Suprapubic skin (tissue), 4 donors: ENCODE results near the gene CHIC2.

Experiments
- CTCF ChIP-seq, 2 donors: fragments of 200-600 bp in 1 of 2; fragments of 450-650 bp in 1 of 2; sonication (generic) in 1 of 2; IDR thresholded peaks; one replicate each; pipeline ENCODE4 v1.5.1; 2016 to 2019; ENCODE audit warnings: antibody characterized with exemption in 2 of 2, mild to moderate bottlenecking in 1 of 2, moderate library complexity in 1 of 2
- POLR2A ChIP-seq, 2 donors: fragments of 450-650 bp; IDR thresholded peaks; one replicate each; pipeline ENCODE4 v1.6.1; 2017; ENCODE audit warnings: antibody characterized with exemption in 2 of 2, mild to moderate bottlenecking in 2 of 2, moderate library complexity in 2 of 2
- POLR2AphosphoS5 ChIP-seq, 3 donors: sonication (generic); formaldehyde crosslinking; IDR thresholded peaks; one replicate each; pipeline ENCODE4 v1.6.1; 2017; ENCODE audit warnings: antibody characterized with exemption in 3 of 3

GRCh38 chr4:54107951-54108748 lies 43.7 kb upstream of the CHIC2 start:
- TF ChIP-seq CTCF (IDR thresholded peaks at IDR 0.05) (no peak), POLR2AphosphoS5 (IDR thresholded peaks at IDR 0.05) (no peak), POLR2A (IDR thresholded peaks at IDR 0.05) (no peak)
